ENCODE measurements around the gene KISS1R.
"Not testable (repeated sequence)": the region's sequence is repeated elsewhere in the genome, so short reads cannot be mapped to it uniquely, and the experiment has no call there.

The KISS1R gene

GRCh38 chr19:917323-918151 is at the start of gene KISS1R:
KISS1R (plus strand) TSS chr19:917333; CDS start chr19:917503, 170 bp downstream.
- DNase-seq: peak; percentile 9 to 42

- no peak for DNase-seq
Observed at GRCh38 chr19:867855-868457, 49.2 kb upstream of the KISS1R start.

- no peak for DNase-seq
Observed at GRCh38 chr19:868458-869244, 48.5 kb upstream of the KISS1R start.

- DNase-seq: no peak
Observed at GRCh38 chr19:869245-870177, 47.6 kb upstream of the KISS1R start.

GRCh38 chr19:870314-870713 is 46.8 kb upstream of the KISS1R start:
- no peak for DNase-seq

GRCh38 chr19:870963-871401 is 46.2 kb upstream of the KISS1R start:
- no peak for DNase-seq

- no peak for DNase-seq
Observed at GRCh38 chr19:871446-872265, 45.5 kb upstream of the KISS1R start.

GRCh38 chr19:872266-872951 is 44.7 kb upstream of the KISS1R start:
- DNase-seq: no peak

- no peak for DNase-seq
Observed at GRCh38 chr19:873084-873483, 44.0 kb upstream of the KISS1R start.

- no peak for DNase-seq
Observed at GRCh38 chr19:873561-874041, 43.5 kb upstream of the KISS1R start.

- DNase-seq: no peak
Observed at GRCh38 chr19:875265-875879, 41.8 kb upstream of the KISS1R start.

GRCh38 chr19:876089-876488 is 41.0 kb upstream of the KISS1R start:
- DNase-seq: no peak

GRCh38 chr19:876780-877314 is 40.3 kb upstream of the KISS1R start:
- DNase-seq: no peak

- DNase-seq: not testable (repeated sequence)
Observed at GRCh38 chr19:877992-878660, 39.0 kb upstream of the KISS1R start.

- DNase-seq: not testable (repeated sequence)
Observed at GRCh38 chr19:878751-879561, 38.2 kb upstream of the KISS1R start.

GRCh38 chr19:879711-880438 is 37.3 kb upstream of the KISS1R start:
- DNase-seq: no peak

GRCh38 chr19:881385-882071 is 35.6 kb upstream of the KISS1R start:
- no peak for DNase-seq
